ENCODE results near the gene NUSAP1. TPM values are rescaled to one million over a fixed set of nuclear protein-coding genes. Genes with fewer than 3 reads are reported as not detected.

NUSAP1 gene
- total RNA-seq, 2 experiments from 2014 or later: 293 to 411 TPM

DNA sequence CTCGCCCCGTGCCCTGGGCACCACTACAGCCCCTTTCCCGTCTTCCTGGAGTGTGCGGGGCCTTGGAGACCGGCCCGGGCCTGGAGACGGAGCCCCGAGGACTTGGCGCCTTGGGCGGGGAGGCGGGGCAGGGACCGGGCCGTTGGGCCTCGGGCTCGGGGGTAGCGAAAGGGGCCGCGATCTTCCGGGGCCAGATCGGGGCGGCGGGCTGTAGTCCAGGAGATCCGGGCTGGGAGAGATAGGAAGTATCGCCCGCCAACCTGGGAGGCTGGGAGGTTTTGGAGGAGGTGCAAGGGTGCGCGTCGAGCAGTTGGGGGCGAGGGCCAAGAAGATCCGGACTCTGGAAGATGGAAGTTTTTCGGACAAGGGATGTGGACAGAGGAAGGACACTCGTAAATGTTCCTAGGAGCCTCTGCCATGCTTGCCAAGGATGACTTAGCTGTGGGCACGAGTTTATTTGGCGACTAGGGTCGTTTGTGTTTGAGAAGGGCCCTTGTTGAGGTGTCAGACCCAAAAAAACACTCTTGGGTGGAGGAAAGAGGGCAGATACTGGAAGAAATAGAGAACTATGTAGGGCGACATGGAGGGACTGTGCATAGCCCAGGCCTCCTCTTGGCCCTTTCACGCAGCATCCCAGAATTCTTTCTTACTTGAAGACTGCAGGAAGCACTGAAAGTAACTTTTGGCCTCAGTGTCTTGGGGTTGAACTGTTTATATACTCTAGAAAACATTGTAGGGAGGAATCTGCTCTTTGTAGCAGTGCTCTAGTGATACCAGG, 84.9 kb downstream of the NUSAP1 start:
- CTCF ChIA-PET (ENCODE audit: unreplicated experiment): no interaction called here
- DNase-seq (ENCODE audit: low spot score): peak; percentile 42
- BruUV-seq (replicated peaks): no TSS peak

DNA sequence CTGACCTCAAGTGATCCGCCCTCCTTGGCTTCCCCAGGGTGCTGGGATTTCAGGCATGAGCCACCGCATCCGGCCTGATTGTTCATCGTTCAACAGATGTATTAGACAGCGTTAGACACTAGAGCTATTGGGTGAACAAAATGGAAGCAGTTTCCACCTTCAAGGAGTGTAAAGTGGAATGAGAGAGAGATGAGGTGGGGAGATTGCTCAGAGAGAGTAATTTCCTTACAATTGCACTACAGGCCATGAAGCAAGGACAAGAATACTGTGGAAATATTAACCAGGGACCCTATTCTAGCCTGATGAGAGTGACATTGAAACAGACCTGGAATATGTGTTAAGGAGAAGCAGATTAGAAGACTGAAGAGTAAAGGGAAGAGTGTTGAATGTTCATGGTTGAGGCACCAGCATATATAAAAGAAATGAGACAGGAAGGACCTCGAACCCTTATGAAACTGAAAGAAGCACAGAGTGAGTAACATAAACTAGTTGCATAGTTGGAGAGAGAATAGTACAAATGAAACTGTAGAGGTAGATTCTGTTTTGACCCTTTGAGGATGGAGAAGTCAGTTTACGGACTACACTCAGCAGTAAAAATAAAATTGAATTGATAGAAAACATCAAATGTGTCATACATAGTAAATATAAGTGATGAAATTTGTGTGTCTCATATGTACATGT, 91.4 kb downstream of the NUSAP1 start:
- DNase-seq (ENCODE audit: low spot score): peak; percentile 50
- POLR2A ChIA-PET: interaction anchor here (0.8 kb wide), 1 partner anchor 42 kb away, joined by 3 read pairs; no protein-coding TSS in a partner anchor
- CTCF ChIA-PET (ENCODE audit: unreplicated experiment): no interaction called here

More for the DNA sequence above, 84.9 kb downstream of the NUSAP1 start:
- Histone ChIP-seq H3K36me3 (ENCODE audit: insufficient read depth, low read length) (no peaks in the 10 kb centered on the region; the same call in 1 of the 2 replicates), H3K9me2 (ENCODE audit: insufficient read depth, low read length) (no peaks in the 10 kb centered on the region), H3K79me2 (ENCODE audit: insufficient read depth, low read depth, low read length) (peaks cover 68% of the 10 kb centered on the region), H2AFZ (ENCODE audit: low read length) (0 out of 2 replicates have a peak overlapping the region, but pooled peaks have one; percentile 11), H3K9me3 (ENCODE audit: low read length) (no peaks in the 10 kb centered on the region), H3K4me1 (ENCODE audit: insufficient read depth, low read length, poor library complexity, severe bottlenecking) (peaks cover 30% of the 10 kb centered on the region), H3K27ac (ENCODE audit: low read depth, low read length, poor library complexity, severe bottlenecking) (peak overlapping the region; percentile 22), H3K4me2 (ENCODE audit: low read length) (peak overlapping the region; percentile 91), H4K20me1 (ENCODE audit: insufficient read depth, low read length) (peaks cover 12% of the 10 kb centered on the region), H3K4me3 (ENCODE audit: low read depth, low read length, poor library complexity, severe bottlenecking) (peak overlapping the region; percentile 79)
- TF ChIP-seq, protein P1, sequence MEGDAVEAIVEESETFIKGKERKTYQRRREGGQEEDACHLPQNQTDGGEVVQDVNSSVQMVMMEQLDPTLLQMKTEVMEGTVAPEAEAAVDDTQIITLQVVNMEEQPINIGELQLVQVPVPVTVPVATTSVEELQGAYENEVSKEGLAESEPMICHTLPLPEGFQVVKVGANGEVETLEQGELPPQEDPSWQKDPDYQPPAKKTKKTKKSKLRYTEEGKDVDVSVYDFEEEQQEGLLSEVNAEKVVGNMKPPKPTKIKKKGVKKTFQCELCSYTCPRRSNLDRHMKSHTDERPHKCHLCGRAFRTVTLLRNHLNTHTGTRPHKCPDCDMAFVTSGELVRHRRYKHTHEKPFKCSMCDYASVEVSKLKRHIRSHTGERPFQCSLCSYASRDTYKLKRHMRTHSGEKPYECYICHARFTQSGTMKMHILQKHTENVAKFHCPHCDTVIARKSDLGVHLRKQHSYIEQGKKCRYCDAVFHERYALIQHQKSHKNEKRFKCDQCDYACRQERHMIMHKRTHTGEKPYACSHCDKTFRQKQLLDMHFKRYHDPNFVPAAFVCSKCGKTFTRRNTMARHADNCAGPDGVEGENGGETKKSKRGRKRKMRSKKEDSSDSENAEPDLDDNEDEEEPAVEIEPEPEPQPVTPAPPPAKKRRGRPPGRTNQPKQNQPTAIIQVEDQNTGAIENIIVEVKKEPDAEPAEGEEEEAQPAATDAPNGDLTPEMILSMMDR (conservative IDR thresholded peaks at IDR 0.05; ENCODE audit: low read length): no peak
- no peak for TF ChIP-seq EZH2phosphoT487 (IDR thresholded peaks at IDR 0.05; ENCODE audit: borderline replicate concordance, low read depth, low read length)
- POLR2A ChIA-PET: interaction anchor here (1.4 kb wide), 1 partner anchor 16 kb away, joined by 4 read pairs; no protein-coding TSS in a partner anchor
- intact Hi-C loops (cut with micrococcal nuclease; ENCODE audit: unreplicated experiment): loop anchor here (1.0 kb wide), 1 partner anchor 15 kb away; the partner anchor contains the start of gene NDUFAF1

More for the DNA sequence above, 91.4 kb downstream of the NUSAP1 start:
- no peaks in the 10 kb centered on the region for H3K9me3 ChIP-seq (ENCODE audit: low read length)
- H3K4me3 ChIP-seq (ENCODE audit: low read depth, low read length, poor library complexity, severe bottlenecking): no peak overlapping the region
- peaks cover 13% of the 10 kb centered on the region for H3K36me3 ChIP-seq (ENCODE audit: insufficient read depth, low read length)
- no peaks in the 10 kb centered on the region for H3K9me2 ChIP-seq (ENCODE audit: insufficient read depth, low read length)
- no TSS peak for BruUV-seq (replicated peaks)
- no peak overlapping the region for H2AFZ ChIP-seq (ENCODE audit: low read length)
- peaks cover 7% of the 10 kb centered on the region for H4K20me1 ChIP-seq (ENCODE audit: insufficient read depth, low read length)
- intact Hi-C loops (cut with micrococcal nuclease; ENCODE audit: unreplicated experiment): no loop called here
- peaks cover 68% of the 10 kb centered on the region for H3K79me2 ChIP-seq (ENCODE audit: insufficient read depth, low read depth, low read length)
- H3K4me1 ChIP-seq (ENCODE audit: insufficient read depth, low read length, poor library complexity, severe bottlenecking): peaks cover 21% of the 10 kb centered on the region
- H3K27ac ChIP-seq (ENCODE audit: low read depth, low read length, poor library complexity, severe bottlenecking): peak overlapping the region; percentile 26
- TF ChIP-seq EZH2phosphoT487 (IDR thresholded peaks at IDR 0.05; ENCODE audit: borderline replicate concordance, low read depth, low read length): no peak
- TF ChIP-seq, protein P1 (conservative IDR thresholded peaks at IDR 0.05; ENCODE audit: low read length): no peak
- peak overlapping the region; percentile 24 for H3K4me2 ChIP-seq (ENCODE audit: low read length)

Data from OCI-LY7 (cell line).